ENCODE data around the gene IFNLR1. TPM values are rescaled to one million over a fixed set of nuclear protein-coding genes. Genes with fewer than 3 reads are reported as not detected.

The IFNLR1 gene
- total and polyA plus RNA-seq, 2 of the 8 experiments (the other 6 are each of a cell fraction or from before 2014, with no cell fraction given): 6.8 to 10.1 TPM

DNA sequence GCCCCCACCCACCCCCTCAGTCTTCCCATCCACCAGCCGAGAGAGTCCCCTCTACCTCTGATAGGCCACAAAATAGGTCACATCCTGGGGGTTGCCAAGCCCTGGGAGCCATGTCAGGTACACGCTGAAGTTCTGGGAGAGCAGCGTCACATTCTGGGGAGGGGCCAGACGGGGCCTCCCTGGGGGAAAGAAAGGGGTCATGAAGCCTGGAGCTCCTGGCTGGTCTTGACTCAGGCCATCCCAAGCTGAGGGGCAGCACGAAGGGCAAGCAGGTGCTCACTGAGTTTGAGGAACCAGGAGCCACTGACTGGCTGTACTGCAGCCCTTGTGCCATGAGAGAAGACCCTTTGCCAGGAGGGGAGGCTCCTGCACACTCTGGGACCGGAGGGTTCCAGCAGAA lies 6.4 kb downstream of the IFNLR1 start:
- H3K9me3 ChIP-seq (ENCODE audit: insufficient read depth in 2 of 2, low read depth in 1 of 2, low read length in 1 of 2): no peaks in the 10 kb centered on the region
- no peak overlapping the region for H2BK5ac ChIP-seq (ENCODE audit: low read depth, low read length)
- H2BK120ac ChIP-seq (replicated peaks; ENCODE audit: low read depth, low read length): no peak overlapping the region
- ChIA-PET CTCF (ENCODE audit: partially characterized antibody) (interaction anchor here (0.7 to 1.8 kb wide), 3 partner anchors 25 to 203 kb away, joined by 3 to 7 read pairs (median 6); no protein-coding TSS in a partner anchor), POLR2A (ENCODE audit: partially characterized antibody) (interaction anchor here (0.6 to 3.6 kb wide), 3 partner anchors 8 to 225 kb away, joined by 3 to 10 read pairs (median 4); no protein-coding TSS in a partner anchor)
- H4K20me1 ChIP-seq (replicated peaks in 1 of 2; ENCODE audit: control insufficient read depth in 1 of 2, insufficient read depth in 2 of 2, low read length in 2 of 2): no peaks in the 10 kb centered on the region
- H2BK20ac ChIP-seq (ENCODE audit: low read length): no peak overlapping the region
- H3K27ac ChIP-seq (ENCODE audit: low read depth, low read length): no peak overlapping the region
- no peak overlapping the region for H3K4me3 ChIP-seq (ENCODE audit: extremely low read depth in 1 of 4, insufficient read depth in 2 of 4, low read depth in 3 of 4, low read length in 4 of 4)
- no peak overlapping the region for H3K18ac ChIP-seq (ENCODE audit: extremely low read depth, low read length)
- H3K4me2 ChIP-seq (ENCODE audit: insufficient read depth in 1 of 2, low read depth in 2 of 2, low read length in 2 of 2): no peak overlapping the region
- H3K4ac ChIP-seq (replicated peaks; ENCODE audit: insufficient read length, low read depth, low read length): no peak overlapping the region
- no peaks in the 10 kb centered on the region; a peak in 1 of 7 replicates for H3K27me3 ChIP-seq (replicated peaks in 1 of 4; ENCODE audit: control insufficient read depth in 3 of 4, extremely low read depth in 1 of 4, insufficient read depth in 3 of 4, low read length in 3 of 4)
- peaks cover 0 to 8% (median 1%) of the 10 kb centered on the region in 4 experiments; a peak in 2 of 8 replicates for H3K36me3 ChIP-seq (ENCODE audit: control insufficient read depth in 2 of 4, insufficient read depth in 4 of 4, low read length in 3 of 4)
- no peak overlapping the region for H3K23ac ChIP-seq (ENCODE audit: insufficient read length)
- peaks cover 0 to 3% (median 0%) of the 10 kb centered on the region in 4 experiments; a peak in 2 of 7 replicates for H3K4me1 ChIP-seq (replicated peaks in 1 of 4; ENCODE audit: control insufficient read depth in 3 of 4, insufficient read depth in 4 of 4, low read length in 3 of 4)
- H4K91ac ChIP-seq (replicated peaks; ENCODE audit: insufficient read length, low read length): no peak overlapping the region
- TF ChIP-seq, protein P1, sequence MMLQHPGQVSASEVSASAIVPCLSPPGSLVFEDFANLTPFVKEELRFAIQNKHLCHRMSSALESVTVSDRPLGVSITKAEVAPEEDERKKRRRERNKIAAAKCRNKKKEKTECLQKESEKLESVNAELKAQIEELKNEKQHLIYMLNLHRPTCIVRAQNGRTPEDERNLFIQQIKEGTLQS (IDR thresholded peaks at IDR 0.05; ENCODE audit: insufficient read depth, low read depth, low read length): no peak
- TF ChIP-seq SIN3A (conservative IDR thresholded peaks at IDR 0.05 in 1 of 2, IDR thresholded peaks at IDR 0.05 in 1 of 2; ENCODE audit: low read depth in 1 of 2, low read length in 2 of 2) (no peak), POLR2AphosphoS5 (IDR thresholded peaks at IDR 0.05; ENCODE audit: low read depth, low read length) (no peak)
- TF ChIP-seq, protein P2, sequence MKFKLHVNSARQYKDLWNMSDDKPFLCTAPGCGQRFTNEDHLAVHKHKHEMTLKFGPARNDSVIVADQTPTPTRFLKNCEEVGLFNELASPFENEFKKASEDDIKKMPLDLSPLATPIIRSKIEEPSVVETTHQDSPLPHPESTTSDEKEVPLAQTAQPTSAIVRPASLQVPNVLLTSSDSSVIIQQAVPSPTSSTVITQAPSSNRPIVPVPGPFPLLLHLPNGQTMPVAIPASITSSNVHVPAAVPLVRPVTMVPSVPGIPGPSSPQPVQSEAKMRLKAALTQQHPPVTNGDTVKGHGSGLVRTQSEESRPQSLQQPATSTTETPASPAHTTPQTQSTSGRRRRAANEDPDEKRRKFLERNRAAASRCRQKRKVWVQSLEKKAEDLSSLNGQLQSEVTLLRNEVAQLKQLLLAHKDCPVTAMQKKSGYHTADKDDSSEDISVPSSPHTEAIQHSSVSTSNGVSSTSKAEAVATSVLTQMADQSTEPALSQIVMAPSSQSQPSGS (IDR thresholded peaks at IDR 0.05; ENCODE audit: low read length): no peak
- DNase-seq (ENCODE audit: low read depth in 1 of 2, low spot score in 2 of 2) (no peak), FAIRE-seq (no peak)
- WGBS, 2 experiments (ENCODE audit: extremely low coverage in 1 of 2, insufficient coverage in 1 of 2, insufficient read length in 1 of 2, insufficient replicate concordance in 2 of 2, low coverage in 1 of 2, low lambda C conversion rate in 2 of 2, missing lambda C conversion rate in 1 of 2): 84% methylated on average over 5 of the region's 6 CpGs; no CpG with 5 or more reads in 1 of the 2 experiments
- no peak overlapping the region for H4K5ac ChIP-seq (ENCODE audit: insufficient read length, low read depth, low read length)
- no peak overlapping the region for H3K9ac ChIP-seq (replicated peaks in 1 of 4; ENCODE audit: extremely low read depth in 1 of 4, low read depth in 3 of 4, low read length in 3 of 4)
- no peak overlapping the region for H4K8ac ChIP-seq (ENCODE audit: extremely low read depth, insufficient read depth, low read length)
- H3K79me2 ChIP-seq (ENCODE audit: control insufficient read depth in 1 of 2, insufficient read depth in 2 of 2, low read length in 2 of 2): peaks cover 0 to 8% of the 10 kb centered on the region in 2 experiments; a peak in 2 of 4 replicates
- H3K56ac ChIP-seq (replicated peaks; ENCODE audit: insufficient read length, low read depth, low read length): no peak overlapping the region
- no peak overlapping the region for H2BK12ac ChIP-seq (ENCODE audit: low read depth, low read length)
- H2AK5ac ChIP-seq (ENCODE audit: low read depth, low read length): no peak overlapping the region
- H3K14ac ChIP-seq (ENCODE audit: insufficient read length): no peak overlapping the region
- peaks cover 5% of the 10 kb centered on the region; the same call in 1 of the 2 replicates for H3K79me1 ChIP-seq (ENCODE audit: low read depth, low read length)
- H2BK15ac ChIP-seq (ENCODE audit: low read length): no peak overlapping the region
- H3K23me2 ChIP-seq (ENCODE audit: low read depth, low read length): no peaks in the 10 kb centered on the region
- H2AFZ ChIP-seq (ENCODE audit: low read length): no peak overlapping the region

Data from H1 (cell line).